HepG2 (cell line): Measurements from ENCODE around the gene C2orf49. TPM values are rescaled to one million over a fixed set of nuclear protein-coding genes. Genes with fewer than 3 reads are reported as not detected.

Source experiments
- ATAC-seq: fragments of 200-7000 bp; cut with Tn5 transposase; 3 replicates; pipeline ENCODE4 v1.9.1; 2020; ENCODE audit warnings: mild to moderate bottlenecking, moderate library complexity
- BruUV-seq: library from RNA; stranded (reverse); fragments of 400-500 nt; replicated peaks from 2 replicates; lab custom pipeline; 2021; lab: Mats Ljungman, UMichigan
- CTCF ChIA-PET: fragments of 300-600 bp; formaldehyde crosslinking; extraction: SDS; loops from one replicate; lab custom pipeline; 2021; ENCODE audit warnings: low total read pairs, inconsistent platforms, low intra/inter-chr PET ratio; lab: Yijun Ruan, JAX
- POLR2A ChIA-PET: fragments of 350-600 bp; sonication (Branson Sonifier 250); formaldehyde crosslinking; loops from one replicate; lab custom pipeline; 2020; ENCODE audit warnings: antibody characterized with exemption, inconsistent platforms; lab: Yijun Ruan, JAX
- DNase-seq: peaks from one replicate; pipeline ENCODE4 v3.0.0-alpha.2; 2015; ENCODE audit warnings: low spot score
- FAIRE-seq: peaks from 3 replicates; lab custom pipeline; 2011; peaks lifted over from hg19 to GRCh38; lab: Jason Lieb, UNC
- H2AFZ ChIP-seq: one replicate; pipeline ENCODE4 v1.6.1; 2011; ENCODE audit warnings: low read length, inconsistent platforms
- H3K27ac ChIP-seq: fragments of 300-600 bp; 3 replicates; pipeline ENCODE4 v1.8.0; 2011; ENCODE audit warnings: mixed run types, mild to moderate bottlenecking, mixed read lengths, low read length, inconsistent platforms; ENCODE audit not compliant: insufficient read depth; ENCODE audit errors: extremely low read length
- H3K27me3 ChIP-seq, 2 experiments: fragments of 200-600 bp in 1 of 2; 2 replicates in 1 of 2; 3 replicates in 1 of 2; pipeline versions ENCODE4 v1.6.0 to v1.8.0; 2011; ENCODE audit warnings: low read length in 2 of 2, mild to moderate bottlenecking in 2 of 2, moderate library complexity in 2 of 2, inconsistent platforms in 1 of 2; ENCODE audit not compliant: insufficient read depth in 2 of 2, control insufficient read depth in 1 of 2
- H3K36me3 ChIP-seq, 2 experiments: fragments of 200-600 bp in 1 of 2; replicated peaks in 1 of 2; 2 replicates in 1 of 2; 3 replicates in 1 of 2; pipeline versions ENCODE4 v1.5.1 to v1.8.0; 2011; ENCODE audit warnings: low read length in 2 of 2, inconsistent platforms in 1 of 2; ENCODE audit not compliant: insufficient read depth in 2 of 2, control insufficient read depth in 1 of 2
- H3K4me1 ChIP-seq: 2 replicates; pipeline ENCODE4 v1.5.1; 2012; ENCODE audit warnings: low read length, inconsistent platforms; ENCODE audit not compliant: insufficient read depth
- H3K4me2 ChIP-seq: 2 replicates; pipeline ENCODE4 v1.6.0; 2011; ENCODE audit warnings: low read depth, low read length, inconsistent platforms
- H3K4me3 ChIP-seq, 3 experiments: fragments of 200-600 bp in 1 of 3; sonication (generic), shearing (Covaris generic) in 1 of 3; replicated peaks in 1 of 3; 2 replicates each; pipeline ENCODE4 v1.5.1; 2011 to 2016; ENCODE audit warnings: low read length in 3 of 3, inconsistent platforms in 2 of 3, low read depth in 2 of 3, mild to moderate bottlenecking in 2 of 3, control low read depth in 1 of 3, mixed read lengths in 1 of 3; ENCODE audit not compliant: insufficient read depth in 1 of 3
- H3K79me2 ChIP-seq: one replicate; pipeline ENCODE4 v1.6.1; 2011; ENCODE audit warnings: low read length, inconsistent platforms; ENCODE audit not compliant: insufficient read depth
- H3K9ac ChIP-seq: 2 replicates; pipeline ENCODE4 v1.6.0; 2011; ENCODE audit warnings: mild to moderate bottlenecking, low read depth, low read length, inconsistent platforms; ENCODE audit not compliant: insufficient read depth
- H3K9me3 ChIP-seq: 2 replicates; pipeline ENCODE4 v1.5.1; 2012; ENCODE audit warnings: mild to moderate bottlenecking, low read length
- H4K20me1 ChIP-seq: 2 replicates; pipeline ENCODE4 v1.6.0; 2011; ENCODE audit warnings: inconsistent platforms, mild to moderate bottlenecking, low read length, moderate library complexity; ENCODE audit not compliant: insufficient read depth
- FOXK2 ChIP-seq: fragments of 450-650 bp; IDR thresholded peaks from 2 replicates; pipeline ENCODE4 v1.6.1; 2016
- HOXA7 ChIP-seq: sonication (generic); formaldehyde crosslinking; IDR thresholded peaks from 2 replicates; pipeline ENCODE4 v1.8.1; 2022; ENCODE audit warnings: mild to moderate bottlenecking, missing genetic modification reagents, moderate library complexity
- NBN ChIP-seq: fragments of 450-650 bp; conservative IDR thresholded peaks from 2 replicates; pipeline ENCODE4 v1.6.1; 2017
- NFYC ChIP-seq: IDR thresholded peaks from 2 replicates; pipeline ENCODE4 v1.6.1; 2016; ENCODE audit warnings: missing genetic modification reagents, missing compliant biosample characterization
- PRMT3 ChIP-seq: sonication (generic); formaldehyde crosslinking; IDR thresholded peaks from 2 replicates; pipeline ENCODE4 v1.8.1; 2022; ENCODE audit warnings: low read depth, mild to moderate bottlenecking, moderate library complexity, missing genetic modification reagents, borderline replicate concordance
- RAD21 ChIP-seq: fragments of 450-650 bp; formaldehyde crosslinking; IDR thresholded peaks from 2 replicates; pipeline ENCODE4 v1.5.0; 2020; ENCODE audit warnings: mild to moderate bottlenecking
- STAG1 ChIP-seq: sonication (generic); formaldehyde crosslinking; IDR thresholded peaks from 2 replicates; pipeline ENCODE4 v1.4.0; 2020; ENCODE audit warnings: missing genetic modification reagents
- STAT5B ChIP-seq: sonication (generic); formaldehyde crosslinking; IDR thresholded peaks from 2 replicates; pipeline ENCODE4 v1.4.0; 2020; ENCODE audit warnings: missing genetic modification reagents
- YEATS2 ChIP-seq: sonication (generic); formaldehyde crosslinking; IDR thresholded peaks from 2 replicates; pipeline ENCODE4 v1.4.0; 2020; ENCODE audit warnings: missing genetic modification reagents, borderline replicate concordance
- ZBTB4 ChIP-seq: sonication (generic); formaldehyde crosslinking; IDR thresholded peaks from 2 replicates; pipeline ENCODE4 v1.4.0; 2020; ENCODE audit warnings: missing genetic modification reagents, mild to moderate bottlenecking, borderline replicate concordance
- ZNF234 ChIP-seq: sonication (generic); formaldehyde crosslinking; conservative IDR thresholded peaks from 2 replicates; pipeline ENCODE4 v1.5.1; 2020; ENCODE audit warnings: mild to moderate bottlenecking, missing genetic modification reagents
- ZNF354B ChIP-seq: sonication (generic); formaldehyde crosslinking; IDR thresholded peaks from 2 replicates; pipeline ENCODE4 v1.8.0; 2022; ENCODE audit warnings: mild to moderate bottlenecking, missing genetic modification reagents
- ZNF619 ChIP-seq: sonication (generic); formaldehyde crosslinking; IDR thresholded peaks from 2 replicates; pipeline ENCODE4 v1.4.0; 2020; ENCODE audit warnings: mild to moderate bottlenecking, missing genetic modification reagents
- ZNF720 ChIP-seq: sonication (generic); formaldehyde crosslinking; IDR thresholded peaks from 2 replicates; pipeline ENCODE4 v1.4.0; 2020; ENCODE audit warnings: missing genetic modification reagents
- ZNF878 ChIP-seq: sonication (generic); formaldehyde crosslinking; IDR thresholded peaks from 2 replicates; pipeline ENCODE4 v1.8.1; 2023; ENCODE audit warnings: mild to moderate bottlenecking, missing genetic modification reagents, moderate library complexity
- ZXDC ChIP-seq: sonication (generic); formaldehyde crosslinking; IDR thresholded peaks from 2 replicates; pipeline ENCODE4 v1.5.0; 2020; ENCODE audit warnings: mild to moderate bottlenecking, missing genetic modification reagents
- WGBS: methylation state at CpG from one replicate; pipeline ENCODE4 v1.1.6; 2017; ENCODE audit warnings: low lambda C conversion rate; 5-methylcytosine and 5-hydroxymethylcytosine counted together
- in situ Hi-C: cut with HindIII; loops from 2 replicates; pipeline ENCODE4 v1.10.0; 2017; ENCODE audit warnings: low pct_unique_long_range_greater_than_20kb; ENCODE audit not compliant: extremely low pct_ligation_motif_present
- intact Hi-C: fragments of 100-400 bp; cut with micrococcal nuclease; formaldehyde crosslinking; loops from one replicate; pipeline ENCODE4 v1.10.0; 2022; ENCODE audit not compliant: unreplicated experiment
- polyA plus RNA-seq, 8 experiments: library from polyadenylated mRNA; depleted of rRNA in 3 of 8; stranded (reverse) in 7 of 8; unstranded in 1 of 8; fragments of >200 nt; fragmentation: Illumina TruSeq in 4 of 8; extraction: Trizol in 4 of 8; gene quantifications; 2 replicates each; pipeline versions ENCODE4 v1.2.1 to v1.2.3, GENCODE V29; 2011 to 2016; ENCODE audit warnings: low read depth in 4 of 8, missing spikeins in 1 of 8, mixed read lengths in 1 of 8; ENCODE audit not compliant: insufficient read depth in 1 of 8
- total RNA-seq, 5 experiments: library from RNA; depleted of rRNA; stranded (reverse); fragments of >200 nt; fragmentation: Illumina TruSeq; extraction: Trizol; gene quantifications; 2 replicates each; pipeline ENCODE4 v1.2.3, GENCODE V29; 2016; ENCODE audit warnings: low read depth in 1 of 5

Gene C2orf49
- total and polyA plus RNA-seq, 2 of the 13 experiments (the other 11 are each of a cell fraction or from before 2014, with no cell fraction given): 24.7 to 28.8 TPM

- TF ChIP-seq ZNF354B (CRISPR knock-in tag) (no peak), ZNF878 (CRISPR knock-in tag) (no peak), RAD21 (0 out of 2 replicates have a peak, but pooled peaks have one; percentile 22), ZXDC (CRISPR knock-in tag) (no peak), STAG1 (CRISPR knock-in tag) (peak; percentile 25; the same call in 1 of the 2 replicates), ZNF234 (CRISPR knock-in tag) (no peak)
Measured at GRCh38 chr2:105294844-105295481, 42.4 kb upstream of the C2orf49 start (continued).

GRCh38 chr2:105296017-105296611 lies 41.2 kb upstream of the C2orf49 start:
- Histone ChIP-seq H3K9ac (no peak overlapping the region), H3K4me2 (no peak overlapping the region), H2AFZ (no peak overlapping the region), H3K27ac (no peak overlapping the region), H3K4me1 (no peaks in the 10 kb centered on the region), H3K36me3 (peaks cover 26 to 75% of the 10 kb centered on the region in 2 experiments), H3K27me3 (no peaks in the 10 kb centered on the region), H3K9me3 (no peaks in the 10 kb centered on the region), H3K79me2 (peaks cover 5% of the 10 kb centered on the region), H3K4me3 (no peak overlapping the region), H4K20me1 (0 out of 2 replicates have a peak, but pooled peaks cover 3% of the 10 kb centered on the region)
- no TSS peak for BruUV-seq
- CTCF ChIA-PET: no interaction called here
- DNase-seq: no peak
- 96% methylated on average over 7 of the region's 7 CpGs for WGBS
- POLR2A ChIA-PET: no interaction called here
- intact Hi-C loops: no loop called here
- in situ Hi-C loops: no loop called here
- no peak for FAIRE-seq
- no peak for ATAC-seq
- TF ChIP-seq STAT5B: no peak
- no peak for TF ChIP-seq PRMT3 (CRISPR knock-in tag)
- no peak for TF ChIP-seq ZNF720 (CRISPR knock-in tag)
- TF ChIP-seq ZBTB4 (CRISPR knock-in tag): no peak
- TF ChIP-seq NBN: no peak
- TF ChIP-seq YEATS2 (CRISPR knock-in tag): no peak
- no peak for TF ChIP-seq HOXA7 (CRISPR knock-in tag)
- no peak for TF ChIP-seq FOXK2
- no peak for TF ChIP-seq ZNF619 (CRISPR knock-in tag)
- no peak for TF ChIP-seq NFYC (CRISPR knock-in tag)
